SK-N-SH (cell line): ENCODE measurements around the gene AKT1S1. TPM values are rescaled to one million over a fixed set of nuclear protein-coding genes. Genes with fewer than 3 reads are reported as not detected.

Source experiments
- CTCF ChIA-PET: fragments of 300-600, 350-600 bp; formaldehyde crosslinking; extraction: SDS; loops from one replicate; lab custom pipeline; 2021; lab: Yijun Ruan, JAX
- POLR2A ChIA-PET: fragments of 350-600 bp; sonication (Branson Sonifier 250); formaldehyde crosslinking; extraction: SDS; loops from one replicate; lab custom pipeline; 2020; ENCODE audit warnings: antibody characterized with exemption, inconsistent platforms; lab: Yijun Ruan, JAX
- DNase-seq: peaks from one replicate; pipeline ENCODE4 v3.0.0; 2012
- H2AFZ ChIP-seq: fragments of 200-600 bp; sonication (generic); 2 replicates; pipeline ENCODE4 v1.8.1; 2016; ENCODE audit warnings: antibody characterized with exemption, mild to moderate bottlenecking, low read depth
- H3F3A ChIP-seq: fragments of 200-600 bp; sonication (generic); replicated peaks from 2 replicates; pipeline ENCODE3; 2016; ENCODE audit warnings: antibody characterized with exemption, mild to moderate bottlenecking; ENCODE audit not compliant: insufficient read depth
- H3K27ac ChIP-seq, 2 experiments: fragments of 200-500 bp in 1 of 2; fragments of 200-600 bp in 1 of 2; sonication (Bioruptor generic) in 1 of 2; sonication (generic), shearing (Covaris generic) in 1 of 2; 2 replicates each; pipeline versions ENCODE4 v1.5.1 to v1.6.1; 2014 to 2016; ENCODE audit warnings: low read depth in 2 of 2, inconsistent platforms in 1 of 2, low read length in 1 of 2, mild to moderate bottlenecking in 1 of 2, mixed read lengths in 1 of 2
- H3K27me3 ChIP-seq: fragments of 200-600 bp; sonication (generic), shearing (Covaris generic); 2 replicates; pipeline ENCODE4 v1.6.1; 2016; ENCODE audit warnings: mixed run types; ENCODE audit not compliant: insufficient read depth
- H3K36me3 ChIP-seq, 2 experiments: fragments of 200-500 bp in 1 of 2; fragments of 200-600 bp in 1 of 2; sonication (Bioruptor generic) in 1 of 2; sonication (generic) in 1 of 2; replicated peaks in 1 of 2; 2 replicates each; pipeline versions ENCODE3 to v1.5.1; 2014 to 2016; ENCODE audit warnings: low read length in 1 of 2, mild to moderate bottlenecking in 1 of 2; ENCODE audit not compliant: insufficient read depth in 2 of 2, control insufficient read depth in 1 of 2
- H3K4me1 ChIP-seq, 2 experiments: fragments of 200-500 bp in 1 of 2; fragments of 200-600 bp in 1 of 2; sonication (Bioruptor generic) in 1 of 2; sonication (generic), shearing (Covaris generic) in 1 of 2; 2 replicates each; pipeline versions ENCODE4 v1.5.1 to v1.6.1; 2014 to 2016; ENCODE audit warnings: low read depth in 1 of 2, low read length in 1 of 2, mixed run types in 1 of 2; ENCODE audit not compliant: insufficient read depth in 2 of 2, control insufficient read depth in 1 of 2
- H3K4me2 ChIP-seq: fragments of 200-600 bp; sonication (generic), shearing (Covaris generic); 2 replicates; pipeline ENCODE4 v1.6.1; 2017; ENCODE audit warnings: mixed run types
- H3K4me3 ChIP-seq, 2 experiments: fragments of 200-500 bp in 1 of 2; fragments of 200-600 bp in 1 of 2; sonication (Bioruptor generic) in 1 of 2; sonication (generic), shearing (Covaris generic) in 1 of 2; 2 replicates each; pipeline versions ENCODE4 v1.5.1 to v1.8.1; 2014 to 2016; ENCODE audit warnings: low read depth in 2 of 2, inconsistent platforms in 1 of 2, low read length in 1 of 2, mild to moderate bottlenecking in 1 of 2, mixed read lengths in 1 of 2, moderate library complexity in 1 of 2
- H3K79me2 ChIP-seq: fragments of 200-600 bp; sonication (generic); 2 replicates; pipeline ENCODE4 v1.8.1; 2017; ENCODE audit warnings: mild to moderate bottlenecking; ENCODE audit not compliant: insufficient read depth
- H3K9ac ChIP-seq: fragments of 200-600 bp; sonication (generic); 2 replicates; pipeline ENCODE4 v1.6.1; 2017; ENCODE audit warnings: mixed run types
- H3K9me2 ChIP-seq: fragments of 200-600 bp; sonication (generic); 2 replicates; pipeline ENCODE4 v1.6.1; 2017; ENCODE audit warnings: mixed run types
- H3K9me3 ChIP-seq: fragments of 200-600 bp; sonication (generic); 2 replicates; pipeline ENCODE4 v1.6.1; 2017; ENCODE audit warnings: mixed run types, mild to moderate bottlenecking, moderate library complexity
- H4K20me1 ChIP-seq: fragments of 200-600 bp; sonication (generic); 2 replicates; pipeline ENCODE4 v1.6.1; 2017; ENCODE audit warnings: mild to moderate bottlenecking, mixed run types; ENCODE audit not compliant: insufficient read depth
- CHD2 ChIP-seq: fragments of 150-350 bp; IDR thresholded peaks from 2 replicates; pipeline ENCODE4 v1.6.1; 2018; ENCODE audit warnings: low read length; ENCODE audit not compliant: partially characterized antibody
- EZH2phosphoT487 ChIP-seq: fragments of 200-600 bp; sonication (generic); IDR thresholded peaks from 2 replicates; pipeline ENCODE4 v1.6.1; 2017; ENCODE audit warnings: low read depth, mixed run types, mild to moderate bottlenecking, antibody characterized with exemption, moderate library complexity, borderline replicate concordance
- GABPA ChIP-seq: IDR thresholded peaks from 2 replicates; pipeline ENCODE4 v1.4.0; 2012; ENCODE audit warnings: low read depth, mild to moderate bottlenecking
- GATA2 ChIP-seq: sonication (generic); formaldehyde crosslinking; IDR thresholded peaks from 2 replicates; pipeline ENCODE4 v1.5.0; 2020; ENCODE audit warnings: mild to moderate bottlenecking, missing genetic modification reagents
- MEF2A ChIP-seq: IDR thresholded peaks from 2 replicates; pipeline ENCODE4 v1.4.0; 2012; ENCODE audit warnings: low read depth, borderline replicate concordance
- MXI1 ChIP-seq: IDR thresholded peaks from 2 replicates; pipeline ENCODE4 v1.6.1; 2012; ENCODE audit warnings: mild to moderate bottlenecking, low read depth, low read length, improper control_type of control experiment
- NFIC ChIP-seq: IDR thresholded peaks from 2 replicates; pipeline ENCODE4 v1.4.0; 2012; ENCODE audit warnings: borderline replicate concordance
- RAD21 ChIP-seq: IDR thresholded peaks from 2 replicates; pipeline ENCODE4 v1.6.1; 2012; ENCODE audit warnings: mild to moderate bottlenecking, low read length
- RCOR1 ChIP-seq: fragments of 150-350 bp; IDR thresholded peaks from 2 replicates; pipeline ENCODE4 v1.6.1; 2017; ENCODE audit warnings: antibody characterized with exemption, low read length
- RFX5 ChIP-seq: IDR thresholded peaks from 2 replicates; pipeline ENCODE4 v1.6.1; 2012; ENCODE audit warnings: mild to moderate bottlenecking, improper control_type of control experiment, low read length
- RXRA ChIP-seq: IDR thresholded peaks from 2 replicates; pipeline ENCODE4 v1.4.0; 2012; ENCODE audit warnings: low read depth, mild to moderate bottlenecking, borderline replicate concordance
- SMC3 ChIP-seq: IDR thresholded peaks from 2 replicates; pipeline ENCODE4 v1.6.1; 2012; ENCODE audit warnings: low read depth, low read length, improper control_type of control experiment
- YY1 ChIP-seq: IDR thresholded peaks from 2 replicates; pipeline ENCODE4 v1.4.0; 2012; ENCODE audit warnings: low read depth, mild to moderate bottlenecking
- WGBS: methylation state at CpG from one replicate; pipeline ENCODE4 v1.1.6; 2017; ENCODE audit warnings: low lambda C conversion rate; 5-methylcytosine and 5-hydroxymethylcytosine counted together
- polyA plus RNA-seq, 3 experiments: library from polyadenylated mRNA; depleted of rRNA; stranded (reverse); fragments of >200 nt; gene quantifications; 2 replicates each; pipeline ENCODE4 v1.2.3, GENCODE V29; 2012
- TF ChIP-seq, protein P1 (sequence below): IDR thresholded peaks from 2 replicates; pipeline ENCODE4; 2012
- TF ChIP-seq, protein P2 (sequence below): IDR thresholded peaks from 2 replicates; pipeline ENCODE4 v1.4.0; 2012; ENCODE audit warnings: low read depth
- TF ChIP-seq, protein P3 (sequence below): IDR thresholded peaks from 2 replicates; pipeline ENCODE4 v1.4.0; 2012; ENCODE audit warnings: low read depth, borderline replicate concordance
- TF ChIP-seq, protein P4 (sequence below): IDR thresholded peaks from 2 replicates; pipeline ENCODE4 v1.4.0; 2012; ENCODE audit warnings: low read depth, borderline replicate concordance

Gene AKT1S1
- polyA plus RNA-seq, 1 of the 3 experiments (the other 2 are of a cell fraction): 63.7 TPM

DNA sequence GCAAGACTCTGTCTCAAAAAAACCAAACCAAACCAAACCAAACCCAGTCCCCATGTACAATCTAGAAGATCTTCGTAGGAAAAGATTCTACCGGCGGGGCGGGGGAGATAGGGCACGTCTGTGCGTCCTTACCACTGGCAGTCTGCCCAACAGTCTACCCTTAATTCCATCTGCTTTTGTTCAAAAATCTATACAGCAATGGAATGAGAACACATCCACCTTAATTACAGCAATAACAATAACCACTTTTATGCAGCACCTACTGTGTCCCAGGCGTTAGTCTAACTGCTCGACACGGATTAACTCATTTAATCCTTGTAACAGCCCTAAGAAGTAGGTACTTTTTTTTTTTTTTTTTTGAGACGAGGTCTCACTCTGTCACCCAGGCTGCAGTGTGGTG lies 49.4 kb upstream of the AKT1S1 start:
- DNase-seq: no peak
- WGBS: 98% methylated on average over 10 of the region's 10 CpGs
- no peak overlapping the region for H3K4me2 ChIP-seq
- no peaks in the 10 kb centered on the region for H3K27me3 ChIP-seq
- ChIA-PET POLR2A (no interaction called here), CTCF (no interaction called here)
- peaks cover 7 to 10% of the 10 kb centered on the region in 2 experiments; a peak in 2 of 4 replicates for H3K4me1 ChIP-seq
- H3K79me2 ChIP-seq: peaks cover 78% of the 10 kb centered on the region
- H4K20me1 ChIP-seq: peaks cover 33% of the 10 kb centered on the region; the same call in 1 of the 2 replicates
- no peak overlapping the region for H3K27ac ChIP-seq
- peaks cover 24 to 33% of the 10 kb centered on the region in 2 experiments for H3K36me3 ChIP-seq
- H3K9me2 ChIP-seq: no peaks in the 10 kb centered on the region
- H2AFZ ChIP-seq: no peak overlapping the region
- no peak overlapping the region for H3K4me3 ChIP-seq
- no peak overlapping the region for H3K9ac ChIP-seq
- peaks cover 18% of the 10 kb centered on the region for H3F3A ChIP-seq
- no peaks in the 10 kb centered on the region for H3K9me3 ChIP-seq
- no peak for TF ChIP-seq CHD2
- TF ChIP-seq RFX5: no peak
- TF ChIP-seq, protein P1, sequence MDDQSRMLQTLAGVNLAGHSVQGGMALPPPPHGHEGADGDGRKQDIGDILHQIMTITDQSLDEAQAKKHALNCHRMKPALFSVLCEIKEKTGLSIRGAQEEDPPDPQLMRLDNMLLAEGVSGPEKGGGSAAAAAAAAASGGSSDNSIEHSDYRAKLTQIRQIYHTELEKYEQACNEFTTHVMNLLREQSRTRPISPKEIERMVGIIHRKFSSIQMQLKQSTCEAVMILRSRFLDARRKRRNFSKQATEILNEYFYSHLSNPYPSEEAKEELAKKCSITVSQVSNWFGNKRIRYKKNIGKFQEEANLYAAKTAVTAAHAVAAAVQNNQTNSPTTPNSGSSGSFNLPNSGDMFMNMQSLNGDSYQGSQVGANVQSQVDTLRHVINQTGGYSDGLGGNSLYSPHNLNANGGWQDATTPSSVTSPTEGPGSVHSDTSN: no peak
- no peak for TF ChIP-seq RCOR1
- TF ChIP-seq, protein P2, sequence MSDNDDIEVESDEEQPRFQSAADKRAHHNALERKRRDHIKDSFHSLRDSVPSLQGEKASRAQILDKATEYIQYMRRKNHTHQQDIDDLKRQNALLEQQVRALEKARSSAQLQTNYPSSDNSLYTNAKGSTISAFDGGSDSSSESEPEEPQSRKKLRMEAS: no peak
- TF ChIP-seq EZH2phosphoT487: no peak
- no peak for TF ChIP-seq MEF2A
- TF ChIP-seq RAD21: no peak
- no peak for TF ChIP-seq RXRA
- no peak for TF ChIP-seq MXI1
- TF ChIP-seq, protein P3, sequence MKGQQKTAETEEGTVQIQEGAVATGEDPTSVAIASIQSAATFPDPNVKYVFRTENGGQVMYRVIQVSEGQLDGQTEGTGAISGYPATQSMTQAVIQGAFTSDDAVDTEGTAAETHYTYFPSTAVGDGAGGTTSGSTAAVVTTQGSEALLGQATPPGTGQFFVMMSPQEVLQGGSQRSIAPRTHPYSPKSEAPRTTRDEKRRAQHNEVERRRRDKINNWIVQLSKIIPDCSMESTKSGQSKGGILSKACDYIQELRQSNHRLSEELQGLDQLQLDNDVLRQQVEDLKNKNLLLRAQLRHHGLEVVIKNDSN: no peak
- no peak for TF ChIP-seq NFIC
- TF ChIP-seq GATA2 (CRISPR knock-in tag): no peak
- no peak for TF ChIP-seq SMC3
- TF ChIP-seq, protein P4, sequence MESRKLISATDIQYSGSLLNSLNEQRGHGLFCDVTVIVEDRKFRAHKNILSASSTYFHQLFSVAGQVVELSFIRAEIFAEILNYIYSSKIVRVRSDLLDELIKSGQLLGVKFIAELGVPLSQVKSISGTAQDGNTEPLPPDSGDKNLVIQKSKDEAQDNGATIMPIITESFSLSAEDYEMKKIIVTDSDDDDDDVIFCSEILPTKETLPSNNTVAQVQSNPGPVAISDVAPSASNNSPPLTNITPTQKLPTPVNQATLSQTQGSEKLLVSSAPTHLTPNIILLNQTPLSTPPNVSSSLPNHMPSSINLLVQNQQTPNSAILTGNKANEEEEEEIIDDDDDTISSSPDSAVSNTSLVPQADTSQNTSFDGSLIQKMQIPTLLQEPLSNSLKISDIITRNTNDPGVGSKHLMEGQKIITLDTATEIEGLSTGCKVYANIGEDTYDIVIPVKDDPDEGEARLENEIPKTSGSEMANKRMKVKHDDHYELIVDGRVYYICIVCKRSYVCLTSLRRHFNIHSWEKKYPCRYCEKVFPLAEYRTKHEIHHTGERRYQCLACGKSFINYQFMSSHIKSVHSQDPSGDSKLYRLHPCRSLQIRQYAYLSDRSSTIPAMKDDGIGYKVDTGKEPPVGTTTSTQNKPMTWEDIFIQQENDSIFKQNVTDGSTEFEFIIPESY: no peak
- TF ChIP-seq YY1: no peak
- no peak for TF ChIP-seq GABPA
